Skeletal muscle tissue (tissue), 4 donors: Measurements from ENCODE around the gene CBX6. TPM values are rescaled to one million over a fixed set of nuclear protein-coding genes. Genes with fewer than 3 reads are reported as not detected.
A peak's percentile ranks its signal among the peaks of the same experiment; 100 is the strongest.

ENCODE experiments used
- H3K27ac ChIP-seq: one replicate; pipeline ENCODE4 v1.7.0; 2013; ENCODE audit warnings: mild to moderate bottlenecking, low read depth, low read length, inconsistent platforms
- H3K27me3 ChIP-seq, 3 donors: one replicate each; pipeline ENCODE4 v1.7.0; 2013; ENCODE audit warnings: low read length in 3 of 3; ENCODE audit not compliant: control insufficient read depth in 3 of 3, insufficient read depth in 3 of 3
- H3K36me3 ChIP-seq, 3 donors: one replicate each; pipeline ENCODE4 v1.7.0; 2013; ENCODE audit warnings: low read length in 3 of 3; ENCODE audit not compliant: control insufficient read depth in 3 of 3, insufficient read depth in 3 of 3
- H3K4me1 ChIP-seq, 3 donors: one replicate each; pipeline ENCODE4 v1.7.0; 2013; ENCODE audit warnings: low read length in 3 of 3, mild to moderate bottlenecking in 3 of 3; ENCODE audit not compliant: control insufficient read depth in 3 of 3, insufficient read depth in 3 of 3
- H3K4me3 ChIP-seq, 3 donors: one replicate each; pipeline ENCODE4 v1.7.0; 2013; ENCODE audit warnings: low read length in 3 of 3
- H3K9ac ChIP-seq, 3 donors: one replicate each; pipeline ENCODE4 v1.7.0; 2013; ENCODE audit warnings: low read length in 3 of 3, mild to moderate bottlenecking in 3 of 3, moderate library complexity in 2 of 3, low read depth in 1 of 3
- H3K9me3 ChIP-seq, 3 donors: one replicate each; pipeline ENCODE4 v1.7.0; 2013; ENCODE audit warnings: low read length in 3 of 3; ENCODE audit not compliant: control insufficient read depth in 3 of 3
- total RNA-seq: library from RNA; depleted of rRNA; stranded (reverse); fragments of >200 nt; gene quantifications from one replicate; pipeline ENCODE4 v1.2.3, GENCODE V29; 2014
- donor health status: Osteomylitis.

CBX6 gene
- total RNA-seq, 1 donor from 2014 or later = 19.3 TPM

GRCh38 chr22:38867471-38868285 is 4.3 kb downstream of the CBX6 start:
- Histone ChIP-seq H3K9me3 (no peaks in the 10 kb centered on the region), H3K9ac (no peak overlapping the region), H3K36me3 (peaks cover 4 to 23% (median 17%) of the 10 kb centered on the region in 3 donors), H3K27ac (no peak overlapping the region), H3K4me1 (peaks cover 33 to 43% (median 41%) of the 10 kb centered on the region in 3 donors), H3K4me3 (no peak overlapping the region), H3K27me3 (no peaks in the 10 kb centered on the region)

DNA sequence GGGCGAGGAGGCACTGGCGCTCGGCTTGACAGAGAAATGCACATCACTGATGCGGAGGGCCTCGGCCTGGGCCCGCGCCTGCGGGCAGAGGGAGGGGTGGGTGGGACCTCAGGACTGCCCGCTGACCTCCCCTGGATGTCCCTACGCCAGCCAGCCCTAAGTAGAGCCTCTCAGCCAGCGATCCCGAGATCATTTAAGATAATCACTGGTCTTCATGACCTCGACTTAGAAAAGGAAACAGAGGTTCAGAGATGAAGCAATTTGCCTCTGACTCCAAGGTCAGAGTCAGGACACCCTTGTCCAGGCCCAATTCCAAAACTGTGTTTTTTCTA is 4.9 kb downstream of the CBX6 start:
- Histone ChIP-seq H3K9ac (no peak overlapping the region), H3K27me3 (no peaks in the 10 kb centered on the region), H3K9me3 (no peaks in the 10 kb centered on the region), H3K36me3 (peaks cover 4 to 23% (median 17%) of the 10 kb centered on the region in 3 donors), H3K27ac (no peak overlapping the region), H3K4me1 (peaks cover 33 to 45% (median 43%) of the 10 kb centered on the region in 3 donors), H3K4me3 (no peak overlapping the region)

- no peaks in the 10 kb centered on the region for H3K9me3 ChIP-seq
- no peak overlapping the region for H3K4me3 ChIP-seq
- peaks cover 4 to 23% (median 17%) of the 10 kb centered on the region in 3 donors for H3K36me3 ChIP-seq
- peaks cover 0 to under 1% (median 0%) of the 10 kb centered on the region in 3 donors for H3K27me3 ChIP-seq
- no peak overlapping the region for H3K27ac ChIP-seq
- peaks cover 33 to 45% (median 43%) of the 10 kb centered on the region in 3 donors for H3K4me1 ChIP-seq
- H3K9ac ChIP-seq = no peak overlapping the region
Measured at GRCh38 chr22:38866399-38867123, 5.5 kb downstream of the CBX6 start.

DNA sequence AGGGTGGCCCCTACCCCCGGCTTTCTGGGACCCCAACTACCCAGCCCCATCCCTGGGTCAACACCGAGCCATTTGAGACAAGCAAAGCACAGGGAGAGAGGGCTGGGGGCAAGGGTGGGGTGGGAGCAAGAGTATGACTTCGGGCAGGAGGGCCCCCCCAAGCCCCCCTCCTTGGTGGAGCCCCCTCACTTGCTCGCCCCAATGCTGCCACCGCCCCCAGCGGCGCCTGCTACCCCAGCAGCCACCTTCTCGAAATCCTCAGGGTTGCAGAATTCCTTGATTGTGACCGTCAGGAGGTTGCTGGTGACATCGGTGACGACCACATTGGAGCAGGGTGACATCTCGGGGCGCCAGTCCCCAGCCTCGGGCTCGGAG is 6.0 kb downstream of the CBX6 start:
- H3K9ac ChIP-seq = no peak overlapping the region
- no peaks in the 10 kb centered on the region for H3K9me3 ChIP-seq
- H3K27ac ChIP-seq = no peak overlapping the region
- peaks cover 31 to 42% (median 41%) of the 10 kb centered on the region in 3 donors for H3K4me1 ChIP-seq
- peaks cover 3 to 6% (median 3%) of the 10 kb centered on the region in 3 donors for H3K27me3 ChIP-seq
- peaks cover 4 to 23% (median 17%) of the 10 kb centered on the region in 3 donors for H3K36me3 ChIP-seq
- no peak overlapping the region for H3K4me3 ChIP-seq

DNA sequence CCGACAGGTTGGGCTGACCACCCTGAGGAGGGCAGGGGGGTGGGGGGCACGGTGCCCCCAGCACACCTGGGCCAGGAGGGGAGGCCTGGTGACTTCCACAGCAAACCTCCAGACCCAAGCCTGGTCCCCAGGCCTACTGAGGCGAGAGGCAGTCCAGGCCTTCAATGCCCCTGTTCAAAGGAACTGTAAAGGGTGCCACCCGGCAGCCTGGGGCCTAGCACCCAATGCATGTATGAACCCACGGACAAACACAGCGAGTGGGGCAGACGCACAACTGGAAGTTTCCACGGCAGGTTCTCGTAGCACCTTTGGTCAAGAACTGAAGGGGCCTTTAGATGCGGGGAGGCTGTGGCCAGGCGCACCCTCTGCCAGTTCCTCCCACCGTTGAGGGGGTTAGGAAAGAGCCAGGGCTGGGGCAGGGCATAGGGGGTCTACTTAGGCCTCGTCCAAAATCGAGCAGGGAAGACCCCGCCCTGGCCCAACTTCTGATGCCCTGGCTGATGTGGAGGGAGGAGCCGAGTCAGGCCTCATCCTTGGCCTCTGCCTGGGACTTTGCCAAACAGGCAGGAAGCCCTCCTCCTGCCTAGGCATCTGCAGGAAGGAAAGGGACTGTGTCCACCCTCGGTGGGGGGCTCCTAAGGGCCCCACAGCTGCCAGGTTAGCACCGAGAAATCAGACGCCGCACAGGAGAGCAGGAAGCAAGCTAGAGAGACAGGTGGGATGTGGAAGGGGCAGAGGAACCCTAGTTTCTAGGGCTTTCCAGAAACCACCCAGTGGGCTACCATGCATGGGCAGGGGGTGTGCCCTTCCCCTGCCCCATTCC is 6.6 kb downstream of the CBX6 start:
- Histone ChIP-seq H3K9ac (peak overlapping the region in 2 of 3 donors; percentile 33 to 43), H3K36me3 (peaks cover 4 to 23% (median 17%) of the 10 kb centered on the region in 3 donors), H3K4me3 (no peak overlapping the region), H3K4me1 (peaks cover 27 to 39% (median 35%) of the 10 kb centered on the region in 3 donors), H3K9me3 (no peaks in the 10 kb centered on the region), H3K27ac (no peak overlapping the region), H3K27me3 (peaks cover 9 to 12% (median 9%) of the 10 kb centered on the region in 3 donors)

GRCh38 chr22:38864361-38865191 is 7.4 kb downstream of the CBX6 start:
- Histone ChIP-seq H3K9me3 (no peaks in the 10 kb centered on the region), H3K9ac (peak overlapping the region in 2 of 3 donors; percentile 33 to 43), H3K4me1 (peaks cover 19 to 32% (median 27%) of the 10 kb centered on the region in 3 donors)

DNA sequence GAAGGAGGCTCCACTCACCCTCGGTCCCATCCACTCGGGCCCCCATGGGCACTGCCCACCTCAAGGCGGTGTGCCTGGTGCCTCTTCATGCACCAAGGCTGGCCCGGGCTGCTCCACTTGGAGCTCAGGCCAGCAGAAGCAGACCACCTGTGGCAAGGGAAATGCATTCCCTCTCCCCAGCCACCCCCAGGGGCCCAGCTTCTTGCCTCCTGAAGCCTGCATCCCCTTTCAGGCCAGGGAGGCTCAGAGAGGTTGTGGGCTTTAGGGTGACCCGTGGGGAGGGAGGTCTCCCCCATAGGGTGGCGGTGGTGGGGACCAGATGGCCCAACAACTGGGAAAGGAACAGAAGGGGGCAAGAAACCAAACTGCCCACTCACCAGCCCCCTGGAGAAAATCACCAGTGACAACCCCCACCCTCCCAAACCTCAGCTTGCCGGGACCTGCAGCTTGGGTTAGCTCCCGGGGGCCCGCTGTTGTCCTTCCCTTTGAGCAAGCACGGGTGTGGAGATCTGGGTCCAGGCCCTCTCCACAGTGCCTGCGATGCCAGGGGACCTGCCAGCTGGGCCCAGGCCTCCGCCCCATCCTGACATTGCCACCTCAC is 8.4 kb downstream of the CBX6 start:
- H3K4me3 ChIP-seq = no peak overlapping the region
- peaks cover 18 to 26% (median 24%) of the 10 kb centered on the region in 3 donors for H3K27me3 ChIP-seq
- H3K4me1 ChIP-seq = peaks cover 12 to 24% (median 22%) of the 10 kb centered on the region in 3 donors
- no peak overlapping the region for H3K27ac ChIP-seq
- H3K9me3 ChIP-seq = no peaks in the 10 kb centered on the region
- H3K36me3 ChIP-seq = peaks cover 4 to 19% (median 14%) of the 10 kb centered on the region in 3 donors
- no peak overlapping the region for H3K9ac ChIP-seq

More at GRCh38 chr22:38864361-38865191, 7.4 kb downstream of the CBX6 start:
- Histone ChIP-seq H3K36me3 (peaks cover 4 to 20% (median 14%) of the 10 kb centered on the region in 3 donors), H3K27me3 (peaks cover 16 to 20% (median 17%) of the 10 kb centered on the region in 3 donors), H3K4me3 (no peak overlapping the region), H3K27ac (no peak overlapping the region)

- Histone ChIP-seq H3K4me3 (no peak overlapping the region), H3K27ac (no peak overlapping the region), H3K36me3 (peaks cover 4 to 10% (median 9%) of the 10 kb centered on the region in 3 donors), H3K9me3 (no peaks in the 10 kb centered on the region), H3K9ac (peak overlapping the region in 1 of 3 donors; percentile 16), H3K27me3 (peaks cover 18 to 34% (median 34%) of the 10 kb centered on the region in 3 donors), H3K4me1 (peaks cover 8 to 22% (median 18%) of the 10 kb centered on the region in 3 donors)
Measured at GRCh38 chr22:38862375-38863329, 9.4 kb downstream of the CBX6 start.
